ENCODE results near the gene PABPN1L.

The PABPN1L gene

DNA sequence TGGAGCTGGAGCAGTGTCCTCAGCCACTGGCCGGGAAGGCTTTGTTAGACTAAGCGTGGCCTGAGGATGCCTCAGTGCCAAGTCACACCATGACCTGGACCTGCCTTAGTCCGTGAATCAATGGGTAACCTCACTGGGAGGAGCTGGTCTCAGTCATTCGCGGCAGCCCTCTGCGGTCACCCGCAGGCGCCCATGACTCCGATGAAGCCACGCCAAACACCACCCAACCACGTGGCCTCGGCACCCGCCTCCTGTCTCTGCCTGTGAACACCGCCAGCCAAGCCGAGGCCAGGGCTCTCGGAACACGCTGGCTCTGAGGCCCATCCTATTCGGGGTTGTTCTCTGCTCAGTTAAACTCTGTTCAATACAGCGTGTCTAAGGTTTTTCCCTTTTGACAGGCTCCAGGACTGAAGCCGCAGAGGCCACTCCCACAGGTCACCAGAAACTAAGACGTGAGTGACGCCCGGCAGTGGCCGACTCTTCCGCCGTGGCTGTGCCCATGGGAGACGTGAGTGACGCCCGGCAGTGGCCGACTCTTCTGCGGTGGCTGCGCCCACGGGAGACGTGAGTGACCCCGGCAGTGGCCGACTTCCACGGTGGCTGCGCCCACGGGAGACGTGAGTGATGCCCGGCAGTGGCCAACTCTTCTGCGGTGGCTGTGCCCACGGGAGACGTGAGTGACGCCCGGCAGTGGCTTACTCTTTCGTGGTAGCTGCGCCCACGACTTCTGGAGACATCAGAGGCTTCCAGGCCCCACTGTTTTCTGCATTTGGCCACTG lies 16.8 kb upstream of the PABPN1L start:
- no peak for DNase-seq

DNA sequence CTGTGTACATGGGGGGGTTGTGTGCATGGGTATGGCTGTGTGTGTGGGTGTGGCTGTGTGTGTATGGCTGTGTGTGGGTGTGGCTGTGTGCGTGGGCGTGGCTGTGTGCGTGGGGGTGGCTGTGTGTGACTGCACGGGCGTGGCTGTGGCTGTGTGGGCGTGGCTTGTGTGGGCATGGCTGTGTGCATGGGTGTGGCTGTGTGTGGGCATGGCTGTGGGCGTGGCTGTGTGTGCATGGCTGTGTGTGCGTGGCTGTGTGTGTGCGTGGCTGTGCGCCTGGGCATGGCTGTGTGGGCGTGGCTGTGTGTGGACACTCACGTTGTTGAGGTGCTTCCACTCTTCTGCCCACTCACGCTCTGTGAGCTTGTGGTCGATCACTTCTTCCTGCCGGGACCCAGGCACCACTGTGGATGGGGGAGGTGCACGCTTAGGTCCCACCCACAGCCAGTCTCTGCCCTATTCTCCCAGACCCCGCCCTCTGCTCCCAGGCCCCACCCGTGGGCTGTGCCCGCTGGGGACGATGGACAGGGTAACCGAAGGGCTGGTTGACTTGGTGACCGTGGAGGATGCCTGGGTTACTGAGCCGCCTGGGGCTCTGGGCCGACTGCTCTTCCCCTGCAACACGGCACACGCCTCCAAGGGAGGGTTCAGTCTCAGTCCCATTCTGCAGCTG lies 16.0 kb upstream of the PABPN1L start:
- DNase-seq = no peak

DNA sequence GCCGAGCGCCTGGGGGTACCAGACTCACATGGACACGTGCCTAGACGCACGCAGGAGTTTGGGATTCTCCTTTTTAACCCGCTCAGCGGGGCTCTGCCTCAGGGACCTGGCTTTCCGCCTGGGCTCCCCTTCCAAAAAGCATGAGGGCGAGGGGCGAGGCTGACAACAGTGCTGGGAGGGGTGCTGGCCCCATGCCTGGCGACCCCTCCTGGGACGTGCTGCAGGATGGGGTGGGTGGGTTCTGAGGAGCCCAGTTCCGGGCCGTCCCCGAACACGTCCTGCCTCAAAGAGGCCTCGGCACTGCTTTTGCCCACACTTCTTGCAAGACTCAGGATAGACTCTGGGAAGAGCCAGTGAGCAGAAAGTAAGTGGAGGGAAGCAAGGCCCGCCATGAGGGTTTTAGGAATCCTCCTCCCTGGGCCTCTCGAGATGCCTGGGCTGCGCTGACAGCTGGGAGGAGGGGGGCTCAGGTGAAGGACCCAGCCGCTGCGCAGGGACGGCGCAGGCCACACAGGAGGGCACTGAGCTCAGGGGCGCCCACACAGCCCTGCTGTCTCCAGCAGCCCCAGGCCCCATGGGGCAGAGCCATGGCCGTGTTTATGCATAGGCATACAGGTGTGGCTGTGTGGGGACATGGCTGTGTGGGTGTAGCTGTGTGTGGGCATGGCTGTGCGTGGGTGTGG lies 15.4 kb upstream of the PABPN1L start:
- DNase-seq = no peak

DNA sequence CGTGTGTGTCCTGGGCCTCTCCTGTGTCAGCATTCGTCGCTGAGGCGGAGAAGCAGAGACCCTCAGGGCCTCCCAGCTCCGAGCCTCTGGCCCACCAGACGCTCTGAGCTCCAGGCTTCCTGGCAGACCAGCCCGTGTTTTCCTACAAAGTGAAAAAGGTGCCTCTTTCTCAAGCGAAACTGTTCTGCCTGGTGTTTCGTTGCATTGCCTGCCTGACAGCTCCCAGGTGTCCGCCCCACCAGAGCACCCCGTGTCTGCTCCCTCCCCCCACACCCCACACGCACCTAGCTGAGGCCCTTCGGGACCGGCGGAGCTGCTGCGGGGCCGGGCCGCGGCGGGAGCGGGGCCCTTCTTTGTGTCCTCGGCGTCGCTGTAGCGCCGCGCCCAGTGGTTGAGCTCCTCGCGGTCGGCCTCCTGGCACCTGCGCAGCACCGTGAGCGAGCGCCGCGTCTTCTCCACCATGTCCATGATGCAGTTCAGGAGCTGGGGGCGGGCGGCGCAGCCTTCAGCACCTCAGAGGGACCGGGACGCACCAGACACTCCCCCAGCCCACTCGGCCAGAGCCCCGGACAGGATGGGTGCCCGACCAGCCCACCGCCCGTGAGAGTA lies 14.7 kb upstream of the PABPN1L start:
- no peak for DNase-seq

DNA sequence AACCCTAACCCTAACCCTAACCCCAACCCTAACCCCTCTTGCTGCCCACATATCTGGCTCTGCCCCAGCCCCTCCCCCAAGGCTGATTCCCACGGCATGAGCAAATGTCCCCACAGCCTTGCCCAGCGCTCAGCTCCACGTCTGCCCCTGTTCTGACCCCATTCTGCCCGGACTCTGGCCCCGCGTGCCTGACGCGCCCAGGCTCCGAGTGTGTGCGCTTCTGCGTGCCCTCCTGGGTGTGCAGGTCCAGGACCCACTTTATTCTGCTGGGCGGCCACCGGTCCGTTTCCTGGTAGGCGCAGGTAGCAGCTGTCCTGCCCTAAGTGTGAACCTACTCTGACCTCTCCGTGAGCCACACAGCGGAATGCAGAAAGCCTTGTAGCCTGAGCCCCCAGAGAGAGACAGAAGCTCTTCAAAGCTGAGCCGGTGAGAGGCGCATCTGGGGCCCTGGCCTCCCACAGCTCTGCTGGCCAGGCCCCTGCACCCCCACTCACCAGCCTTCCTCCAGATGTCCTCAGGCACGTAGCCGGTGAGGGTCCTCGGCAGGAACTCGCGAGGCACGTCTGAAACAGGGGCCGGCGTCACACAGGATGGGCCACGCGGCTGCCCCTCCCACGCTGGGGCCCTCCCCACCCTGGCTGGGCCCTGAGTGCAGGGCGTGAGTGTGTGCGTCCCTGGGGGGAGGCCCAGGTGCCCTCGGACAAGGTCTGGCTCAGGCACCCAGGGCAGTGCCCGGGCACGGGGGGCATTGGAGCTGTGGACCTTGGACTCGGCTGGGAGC lies 14.0 kb upstream of the PABPN1L start:
- peak; percentile 78 for DNase-seq

DNA sequence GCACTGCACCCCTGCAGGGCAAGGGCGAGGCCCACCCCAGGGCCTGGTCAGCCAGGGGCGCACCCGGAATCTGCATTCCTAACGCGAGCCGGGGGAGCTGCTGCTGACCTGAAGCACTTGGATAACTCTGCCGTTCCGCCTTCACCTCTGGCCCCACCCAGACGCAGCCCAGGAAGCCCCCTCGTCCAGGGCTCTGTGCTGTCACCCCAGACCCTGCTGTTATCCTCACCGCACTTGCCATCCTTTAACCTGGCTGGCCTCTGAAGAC lies 13.3 kb upstream of the PABPN1L start:
- DNase-seq = no peak

DNA sequence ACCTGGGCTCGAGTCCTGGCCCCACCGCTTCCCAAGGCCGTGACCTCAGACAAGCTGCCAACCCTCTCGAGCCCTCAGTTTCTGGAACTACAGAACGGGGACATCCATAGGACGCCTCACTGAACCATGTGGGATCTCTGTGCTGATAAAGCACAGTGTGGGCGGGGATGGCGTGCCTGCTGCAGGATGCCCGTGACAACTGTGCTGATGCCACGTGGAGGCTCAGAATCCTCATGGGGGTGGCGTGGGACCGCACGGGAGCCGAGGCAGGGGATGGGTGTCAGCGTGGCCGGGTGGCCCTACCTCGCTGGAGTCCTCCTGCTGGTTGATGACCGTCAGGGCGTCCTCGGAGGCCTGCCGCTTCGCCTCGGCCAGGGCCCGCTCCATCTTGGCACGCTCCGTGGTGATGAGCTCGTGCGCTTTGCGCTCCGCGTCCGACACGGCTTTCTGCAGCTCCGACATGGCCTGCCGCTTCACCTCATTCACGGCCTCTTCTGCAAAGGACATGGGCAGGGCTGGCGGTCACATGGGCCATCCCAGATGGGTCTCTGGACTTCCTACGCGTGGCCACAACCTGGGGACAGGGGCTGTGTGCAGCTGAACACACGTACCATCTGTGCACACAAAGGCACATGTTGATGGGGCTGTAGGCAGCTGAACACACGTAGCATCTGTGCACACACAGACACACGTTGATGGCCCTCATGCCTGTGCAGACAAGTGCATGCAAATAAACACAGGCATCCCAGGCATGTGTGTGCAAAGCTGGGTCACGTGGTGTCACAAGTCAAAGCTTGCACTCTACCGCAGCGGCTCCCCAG lies 12.7 kb upstream of the PABPN1L start:
- peak; percentile 56 for DNase-seq

DNA sequence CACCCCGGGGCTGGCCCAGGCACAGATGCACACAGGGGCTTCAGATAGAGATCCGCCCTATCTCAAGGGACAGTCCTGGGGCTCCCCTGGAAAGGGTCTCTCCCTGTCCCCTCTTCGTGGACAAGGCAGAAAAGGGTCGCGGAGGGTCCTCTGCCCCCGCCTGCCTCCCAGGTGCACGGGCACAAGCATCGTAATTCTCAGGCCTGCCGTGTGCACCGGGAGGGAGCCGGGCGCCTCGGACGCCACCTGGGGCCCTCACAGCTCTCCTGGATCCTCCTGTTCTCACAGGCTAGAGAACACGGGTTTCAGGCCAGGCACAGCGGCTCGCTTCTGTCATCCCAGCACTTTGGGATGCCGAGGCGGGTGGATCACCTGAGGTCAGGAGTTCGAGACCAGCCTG lies 11.9 kb upstream of the PABPN1L start:
- DNase-seq = no peak

DNA sequence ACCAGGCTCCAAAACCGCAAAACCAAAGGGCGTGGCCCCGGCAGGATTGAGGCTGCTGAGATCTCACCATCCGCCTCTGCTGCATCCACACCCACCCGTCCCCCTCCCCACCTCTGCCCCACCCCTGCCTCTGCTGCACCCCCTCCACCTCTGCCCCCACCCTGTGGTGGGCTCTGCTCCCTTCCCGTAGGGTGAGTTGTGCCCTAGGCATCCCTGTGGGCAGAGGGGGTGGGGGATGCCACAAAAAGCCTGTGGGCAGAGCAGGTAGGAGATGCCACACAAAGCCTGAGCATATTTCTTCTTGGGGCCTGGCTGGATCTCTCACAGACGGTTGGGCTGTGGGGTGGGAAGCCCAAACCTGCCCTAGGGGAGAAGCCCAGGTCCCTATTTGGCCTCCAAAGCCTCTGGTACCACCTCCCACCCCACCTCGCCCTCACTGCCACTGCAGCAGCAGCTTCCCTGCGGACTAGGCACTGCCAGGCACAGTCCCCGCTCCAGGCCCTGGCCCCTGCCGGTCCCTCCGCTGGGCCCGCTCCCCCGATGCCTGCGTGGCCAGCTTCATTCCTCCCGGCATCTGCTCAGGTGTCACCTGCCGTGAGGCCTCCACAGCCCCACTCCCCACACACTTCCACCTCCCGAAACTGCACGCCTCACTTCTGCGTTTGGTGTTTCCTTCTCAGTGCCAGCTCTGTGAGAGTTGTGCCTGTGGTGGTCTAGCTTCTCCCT lies 11.3 kb upstream of the PABPN1L start:
- no peak for DNase-seq

DNA sequence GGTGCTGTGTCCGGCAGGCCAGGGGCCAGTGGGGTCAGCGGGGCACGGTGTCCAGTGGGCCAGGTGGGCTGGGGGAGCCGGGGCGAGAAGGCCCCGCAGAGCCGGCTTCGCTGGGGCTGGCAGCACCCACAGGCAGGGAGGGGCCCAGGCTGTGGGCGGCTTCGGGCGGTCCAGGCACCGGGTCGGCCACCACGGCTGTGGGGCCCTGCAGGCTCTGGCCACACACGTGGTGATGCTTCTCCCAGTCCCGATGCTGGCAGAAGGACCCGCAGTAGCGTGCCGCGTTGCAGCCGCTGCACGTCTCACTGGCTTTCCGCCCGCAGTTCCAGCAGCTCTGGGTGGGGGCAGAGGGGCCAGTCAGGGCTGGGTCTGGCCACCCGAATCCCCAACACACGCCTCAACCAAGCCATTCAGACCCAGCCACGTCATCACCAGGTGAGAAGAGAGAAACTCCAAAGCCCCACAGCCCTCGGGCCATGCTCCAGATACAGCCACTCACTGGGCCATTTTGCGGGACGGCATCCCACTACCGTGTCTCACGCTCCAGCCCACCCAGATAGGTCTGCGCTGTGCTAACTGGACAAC lies 10.6 kb upstream of the PABPN1L start:
- no peak for DNase-seq

DNA sequence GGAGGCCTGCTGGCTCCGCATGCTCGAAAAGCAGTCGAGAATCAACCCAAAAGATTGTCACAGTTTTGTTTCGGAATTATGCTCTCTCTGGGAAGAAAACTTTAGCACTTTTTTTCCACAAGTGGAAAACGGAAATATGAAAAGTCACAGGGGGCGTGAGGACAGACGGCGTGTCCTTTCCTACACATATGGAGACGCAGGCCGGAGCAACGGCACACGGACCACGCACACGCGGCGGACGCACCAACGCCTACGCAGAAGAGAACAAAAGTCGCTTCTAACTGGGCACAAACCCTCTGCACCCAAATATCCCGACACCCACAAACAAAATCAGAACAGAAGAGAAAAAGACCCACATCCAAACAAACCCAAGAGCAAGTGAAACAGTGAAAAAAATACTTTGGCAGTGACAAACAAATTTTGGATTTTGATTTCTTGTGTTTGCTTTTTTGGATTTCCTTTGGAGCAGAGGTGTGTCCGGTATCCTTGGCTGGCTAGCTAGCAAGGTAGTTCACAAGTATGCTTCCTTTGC lies 9.3 kb upstream of the PABPN1L start:
- no peak for DNase-seq

DNA sequence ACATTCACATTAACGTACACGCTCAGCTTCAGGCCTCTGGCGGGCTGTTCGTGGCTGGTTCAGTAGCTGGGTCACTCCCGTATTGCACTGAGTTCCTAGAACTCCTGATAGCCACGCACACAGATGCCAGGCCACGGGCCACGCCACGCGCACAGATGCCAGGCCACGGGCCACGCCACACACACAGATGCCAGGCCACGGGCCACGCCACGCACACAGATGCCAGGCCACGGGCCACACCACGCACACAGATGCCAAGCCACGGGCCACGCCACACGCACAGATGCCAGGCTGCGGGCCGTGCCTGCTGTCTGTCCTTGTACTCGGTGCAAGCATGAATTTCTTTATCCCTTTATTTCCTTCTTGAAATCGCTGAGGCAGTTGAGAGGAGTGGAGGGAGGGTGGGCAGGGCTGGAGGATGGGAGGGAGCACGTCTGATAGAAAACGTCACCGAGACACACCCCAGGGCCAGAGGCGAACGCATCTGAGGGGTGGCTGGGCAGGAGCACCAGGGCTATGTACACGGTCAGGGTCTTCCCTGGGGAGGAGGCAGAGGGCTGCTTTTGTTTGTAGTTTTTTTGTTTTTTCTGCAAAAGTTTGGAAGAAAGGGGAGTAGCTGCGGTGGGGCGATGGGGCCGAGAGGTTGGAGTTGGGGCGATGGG lies 8.6 kb upstream of the PABPN1L start:
- no peak for DNase-seq

DNA sequence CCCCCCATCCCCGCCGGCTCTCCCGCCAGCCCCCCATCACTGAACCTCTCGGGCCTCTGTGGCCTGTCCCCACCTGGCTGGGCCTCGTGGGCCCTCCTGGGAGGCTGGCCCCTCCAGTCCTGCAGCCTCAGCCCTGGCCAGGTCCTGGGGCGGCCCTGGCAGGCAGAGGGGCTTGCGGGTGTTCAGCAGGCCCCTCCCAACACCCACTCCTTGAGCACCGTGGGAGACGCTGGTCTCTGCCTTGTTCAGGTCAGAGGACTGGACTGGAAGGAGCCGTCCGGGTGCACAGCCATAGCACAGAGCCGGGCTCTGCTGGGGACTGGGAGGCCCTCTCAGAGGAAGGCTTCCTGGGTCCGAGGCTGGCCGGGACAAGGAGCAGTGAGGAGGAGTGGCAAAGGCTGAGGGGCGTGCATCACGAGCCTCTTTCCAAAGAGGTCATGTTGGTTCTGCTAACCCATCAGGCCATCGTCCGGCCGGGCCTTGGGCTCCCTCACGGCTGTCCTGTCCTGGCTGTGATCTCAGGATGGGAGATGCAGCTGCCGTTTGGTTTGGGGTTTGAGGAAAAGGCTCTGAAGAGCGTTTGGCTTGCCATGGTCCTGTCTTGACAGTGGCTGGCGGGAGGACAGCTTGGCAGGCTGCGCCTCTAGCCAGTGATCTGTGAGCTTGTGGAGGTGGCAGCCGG lies 6.3 kb upstream of the PABPN1L start:
- no peak for DNase-seq

DNA sequence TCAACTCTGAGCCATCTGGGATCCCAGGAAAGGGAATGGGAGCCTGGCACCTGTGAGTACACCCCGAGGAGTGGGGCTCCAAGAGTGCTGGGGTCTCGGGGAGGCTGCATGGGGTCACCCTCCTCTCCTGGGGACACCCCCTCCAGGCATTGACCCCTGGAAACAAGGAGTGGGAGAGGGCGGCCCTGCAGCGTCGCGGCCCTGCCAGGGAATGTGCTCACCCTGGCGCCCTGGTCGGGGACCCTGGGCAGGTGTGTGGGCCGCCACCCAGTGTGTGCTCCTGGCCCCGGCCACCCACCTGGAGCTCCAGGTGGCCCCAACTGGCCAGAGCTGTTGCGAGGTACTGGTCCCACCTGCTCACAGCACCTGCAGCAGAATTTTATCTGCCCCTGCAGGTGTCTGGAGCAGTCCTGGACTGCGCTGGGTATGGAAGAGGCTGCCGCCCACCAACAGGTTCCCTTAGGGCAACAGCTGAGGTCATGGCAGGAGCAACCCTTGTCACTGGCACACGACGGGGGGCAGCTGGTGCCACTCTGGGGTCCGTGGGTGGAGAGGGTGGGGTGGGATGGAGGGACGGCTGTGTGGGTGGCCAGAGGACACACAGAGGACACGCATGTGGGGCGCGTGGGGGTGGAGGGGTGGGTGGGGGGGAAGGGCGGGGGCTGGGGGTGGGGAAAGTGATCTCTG lies 5.4 kb upstream of the PABPN1L start:
- DNase-seq = no peak

DNA sequence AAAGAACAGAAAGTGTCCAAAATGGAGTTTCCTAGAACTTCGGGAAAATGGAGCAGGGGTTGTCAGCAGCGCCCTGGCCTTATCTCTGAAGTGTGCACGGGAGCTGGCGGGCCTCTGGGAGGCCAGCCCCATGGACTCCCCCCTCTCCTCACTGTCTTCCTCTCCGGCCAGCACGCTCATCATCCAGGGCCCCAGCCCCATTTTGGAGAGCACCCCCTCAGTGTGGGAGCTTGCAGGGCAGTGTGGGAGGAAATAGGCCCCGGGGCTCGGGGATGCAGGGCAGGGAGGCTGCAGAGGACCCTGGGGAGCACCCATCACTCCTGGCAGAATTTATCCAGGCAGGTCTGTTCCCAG lies 4.9 kb upstream of the PABPN1L start:
- DNase-seq = no peak

DNA sequence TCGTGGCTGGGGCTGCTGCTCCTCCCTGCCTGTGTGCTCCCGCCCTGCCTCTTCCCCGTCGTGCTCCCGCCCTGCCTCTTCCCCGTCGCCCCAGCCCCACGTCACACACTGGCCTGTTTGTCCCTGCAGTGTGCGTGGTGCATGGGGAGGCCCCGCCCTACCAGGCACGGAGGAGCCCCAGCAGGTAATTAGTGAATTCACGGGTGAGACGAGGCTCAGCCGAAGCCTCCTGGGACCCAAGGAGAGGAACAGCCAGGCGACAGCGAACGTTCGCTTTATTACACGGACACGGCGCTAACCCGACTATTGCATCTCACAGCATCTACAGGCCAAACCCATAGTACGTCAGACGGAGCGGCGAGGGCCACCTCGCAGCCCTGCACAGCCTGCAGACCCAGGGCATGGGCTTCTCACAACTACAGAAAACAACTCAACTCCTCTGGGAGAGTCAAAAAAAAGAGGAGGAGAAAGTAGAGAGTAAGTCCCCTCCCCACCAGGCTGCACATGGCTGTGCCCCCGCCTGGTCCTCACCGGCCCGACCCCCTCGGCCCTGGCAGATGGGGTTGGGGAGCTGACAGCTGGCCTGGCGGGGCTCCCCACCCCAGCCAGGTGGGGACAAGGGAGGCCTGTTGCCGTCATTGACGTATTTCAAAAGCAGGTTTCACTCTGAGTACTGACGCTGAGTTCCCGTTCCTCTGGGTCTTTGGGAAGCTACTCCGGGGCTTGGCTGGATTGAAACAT lies 4.3 kb upstream of the PABPN1L start:
- DNase-seq = peak; percentile 44

DNA sequence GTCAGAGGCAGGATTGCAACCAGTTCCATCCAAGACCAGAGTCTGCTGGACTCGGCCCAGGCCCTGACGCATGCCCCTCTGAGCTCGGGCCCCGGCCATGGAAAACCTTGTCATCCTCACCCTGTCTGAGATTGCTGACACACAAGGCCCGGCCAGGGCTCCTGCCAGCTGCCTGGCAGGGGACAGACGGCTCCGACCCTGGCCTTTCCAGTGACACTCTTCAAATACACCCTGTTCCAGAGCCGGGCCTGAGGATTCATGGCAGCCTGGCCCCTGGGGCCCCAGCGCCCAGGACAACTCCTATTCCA lies 3.2 kb upstream of the PABPN1L start:
- DNase-seq = no peak

DNA sequence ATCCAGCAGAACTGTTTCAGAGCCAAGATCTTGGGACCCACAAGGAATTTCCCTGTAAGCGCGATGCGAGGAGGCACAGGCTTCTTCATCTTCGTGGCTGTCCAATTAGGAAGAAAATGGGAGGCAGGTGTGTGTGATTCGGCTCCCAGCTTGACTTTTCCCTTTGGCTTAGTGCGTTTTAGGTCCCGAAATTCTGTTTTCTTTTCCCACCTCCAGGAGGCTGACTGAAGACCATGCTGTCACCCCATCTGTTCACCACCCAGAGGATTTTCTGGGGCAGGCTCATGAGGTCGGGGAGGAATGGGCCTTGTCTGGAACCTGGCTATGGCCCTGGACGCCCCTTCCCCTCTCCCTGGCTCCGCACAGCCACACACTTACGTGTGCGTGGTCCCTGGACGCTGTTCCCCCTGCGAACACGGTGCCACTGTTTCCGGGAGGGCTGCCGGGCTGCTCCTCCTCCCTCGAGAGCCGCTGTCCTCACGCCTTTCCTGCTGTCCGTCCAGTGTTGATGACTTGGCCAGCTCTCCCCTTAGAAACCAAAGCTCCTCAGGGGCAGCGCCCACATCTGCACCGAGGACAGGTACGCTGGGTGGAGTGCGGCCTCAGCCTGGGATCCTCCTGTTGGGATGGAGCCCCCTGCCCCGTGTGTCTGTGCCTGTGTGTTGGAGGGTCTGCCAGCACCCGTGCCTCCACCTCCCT lies 2.7 kb upstream of the PABPN1L start:
- no peak for DNase-seq
